G401.6 (cell line): ENCODE data around the gene UTP25.

ENCODE experiments used
- FAIRE-seq: peaks from 2 replicates; lab custom pipeline; 2012; peaks lifted over from hg19 to GRCh38; lab: Jason Lieb, UNC

UTP25 gene

GRCh38 chr1:209807509-209807908 is 20.3 kb upstream of the UTP25 start:
- no peak for FAIRE-seq

DNA sequence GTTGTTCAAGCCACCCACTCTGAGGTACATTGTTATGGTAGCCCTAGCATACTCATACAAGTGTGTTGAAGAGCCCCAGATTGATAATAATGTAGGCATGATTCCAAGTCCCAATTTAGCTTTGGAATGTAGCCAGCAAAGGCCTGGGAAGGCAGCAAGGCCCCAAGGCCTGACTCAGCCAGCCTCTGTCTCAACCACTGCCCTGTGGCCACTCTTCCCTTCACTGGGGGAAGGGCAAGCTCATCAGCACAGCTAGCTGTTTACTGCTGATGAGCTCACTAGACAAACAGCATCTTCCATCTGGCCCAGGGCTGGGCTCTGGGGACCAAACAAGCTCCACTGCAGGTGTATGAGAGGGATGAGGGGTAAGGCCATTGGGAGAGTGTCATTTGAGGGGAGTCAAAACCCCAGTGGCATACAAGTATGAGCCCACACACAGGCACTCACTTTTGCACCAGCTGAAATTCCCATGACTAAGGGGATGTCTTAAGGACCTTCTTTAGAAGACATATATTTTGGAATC is 19.7 kb upstream of the UTP25 start:
- FAIRE-seq = no peak

- FAIRE-seq = no peak
These were observed 18.2 kb upstream of the UTP25 start for GRCh38 chr1:209809611-209810010.

DNA sequence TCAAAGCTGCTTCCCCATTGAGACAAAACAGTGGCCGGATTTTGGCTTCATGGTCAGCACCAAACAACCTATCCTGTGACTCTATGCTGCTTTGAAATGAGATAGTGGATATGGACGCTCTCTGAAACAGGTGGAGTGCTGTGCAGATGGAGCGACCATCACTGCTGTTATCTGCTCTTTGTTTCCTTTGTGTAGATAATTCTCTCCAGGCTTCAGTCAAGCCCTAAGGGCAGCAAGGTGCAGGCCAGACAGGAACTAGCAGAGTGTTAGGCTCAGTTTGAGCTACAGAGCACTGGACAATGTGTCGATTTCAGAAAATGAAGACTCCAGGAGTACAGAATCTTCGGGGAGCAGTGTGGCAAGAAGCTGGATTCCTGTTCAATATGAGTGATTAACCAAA is 17.0 kb upstream of the UTP25 start:
- FAIRE-seq = no peak

DNA sequence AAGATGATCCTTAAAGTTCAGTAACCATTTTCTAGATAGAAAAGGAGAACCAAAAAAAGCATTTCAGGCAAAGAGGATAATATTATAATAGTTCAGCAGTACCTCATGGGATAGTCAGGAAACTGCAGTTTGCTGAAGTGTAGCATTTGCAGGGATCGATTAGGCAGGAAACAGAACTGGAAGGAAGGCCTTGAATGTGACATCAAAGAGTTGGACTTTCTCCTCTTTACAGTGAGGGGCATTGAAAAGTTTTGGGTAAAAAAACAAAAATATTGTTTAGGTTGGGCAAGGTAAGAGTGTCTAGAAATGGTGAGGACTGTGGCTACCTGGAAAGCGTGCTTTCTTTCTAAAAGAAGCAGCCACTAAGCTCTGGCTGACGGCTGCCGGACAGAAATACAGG is 13.9 kb upstream of the UTP25 start:
- no peak for FAIRE-seq

DNA sequence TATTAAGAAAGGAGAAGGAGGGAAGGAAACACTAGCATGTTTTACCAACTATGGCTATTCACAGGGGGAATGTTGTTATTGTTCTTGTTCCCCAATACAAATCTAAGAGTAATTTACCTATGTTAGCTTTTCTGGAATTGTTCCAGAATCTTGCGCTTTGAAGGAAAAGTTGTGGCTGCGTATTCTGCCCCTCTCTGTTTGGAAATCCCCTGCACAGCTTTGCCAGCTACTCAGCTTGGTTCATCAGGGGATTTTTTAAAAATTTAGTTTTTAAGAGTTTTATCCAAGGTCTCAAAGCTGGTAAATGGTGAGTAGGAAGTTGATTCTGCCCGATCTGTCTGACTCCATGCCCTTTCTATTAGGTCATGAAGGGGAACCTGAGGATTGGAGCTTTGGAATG is 12.3 kb upstream of the UTP25 start:
- no peak for FAIRE-seq

DNA sequence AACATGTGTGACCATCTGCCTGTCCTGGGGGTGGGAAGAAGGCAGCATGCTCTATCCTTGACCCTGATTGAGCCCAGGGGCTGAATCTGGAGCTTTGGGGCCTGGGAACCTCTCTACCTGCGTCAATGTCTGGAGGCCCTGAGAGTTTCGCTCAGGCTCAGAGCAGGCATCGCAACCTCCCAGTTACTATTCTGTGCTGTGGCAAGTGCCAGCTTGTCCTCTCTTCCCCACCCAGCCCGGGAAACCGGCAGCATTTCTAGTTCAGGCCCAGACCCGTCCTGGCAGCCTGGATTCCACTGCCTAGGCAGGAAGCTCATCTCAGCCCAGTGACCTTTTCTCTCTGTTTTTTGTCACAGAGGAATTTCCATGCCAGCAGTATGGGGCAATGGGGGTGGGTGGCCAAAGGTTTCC is 11.8 kb upstream of the UTP25 start:
- FAIRE-seq = no peak

- no peak for FAIRE-seq
These were observed 10.8 kb upstream of the UTP25 start for GRCh38 chr1:209816923-209817322.

DNA sequence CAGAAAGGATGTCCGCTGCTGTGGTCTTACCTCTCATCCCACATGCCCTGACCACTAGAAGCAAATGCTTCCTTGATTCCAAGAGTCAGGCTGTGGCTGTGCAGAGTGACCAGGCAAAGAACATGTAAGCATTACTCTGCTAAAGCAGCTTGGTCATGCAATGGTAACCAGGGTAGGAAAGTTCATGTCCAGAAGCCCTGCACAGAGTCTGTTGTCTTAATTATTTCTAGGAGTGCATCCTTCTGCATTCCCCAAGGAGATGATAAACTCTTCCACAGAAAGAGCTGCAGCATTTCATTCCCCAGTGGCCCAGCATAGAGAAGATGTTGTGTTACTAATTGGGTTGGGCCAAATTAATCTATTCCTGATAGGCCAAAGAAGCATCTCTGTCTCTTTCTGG is 10.1 kb upstream of the UTP25 start:
- no peak for FAIRE-seq

DNA sequence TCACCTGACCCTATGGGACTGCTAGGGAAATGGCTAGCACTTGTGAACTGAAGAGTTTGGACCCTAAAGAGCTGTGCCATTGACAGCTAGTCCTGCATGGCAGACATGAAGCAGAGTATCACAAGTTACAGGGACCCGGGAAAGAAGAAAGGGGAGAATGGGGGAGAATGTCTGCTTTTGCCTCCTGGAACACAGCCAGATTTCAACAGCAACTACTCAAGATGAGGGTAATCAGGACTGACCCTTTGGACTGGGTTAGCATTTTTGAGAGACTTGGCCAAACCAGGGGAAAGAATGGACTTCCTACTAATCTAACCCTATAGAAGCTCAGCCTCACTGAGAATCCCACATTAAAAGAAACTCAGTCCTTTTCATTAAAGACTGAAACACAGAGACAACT is 8.7 kb upstream of the UTP25 start:
- no peak for FAIRE-seq

GRCh38 chr1:209820986-209821385 is 6.8 kb upstream of the UTP25 start:
- no peak for FAIRE-seq

DNA sequence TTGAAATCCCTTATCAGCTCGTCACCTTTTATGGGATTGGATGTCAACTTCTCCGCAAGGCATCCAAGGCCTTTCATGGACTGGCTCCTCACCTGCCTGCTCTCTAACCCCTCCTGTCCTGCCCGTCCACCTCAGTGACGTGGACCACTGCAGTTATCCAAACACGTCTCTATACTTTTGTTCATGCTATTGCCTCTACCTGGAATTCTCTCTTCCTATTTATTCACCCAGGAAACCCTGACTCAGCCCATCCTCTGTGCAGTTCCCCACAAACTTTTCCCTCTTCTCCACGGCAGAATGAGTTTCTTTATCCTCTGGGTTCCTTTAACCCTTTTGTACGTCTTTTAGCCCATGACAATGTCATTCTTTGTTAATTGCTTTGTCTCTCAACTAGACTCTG is 5.1 kb upstream of the UTP25 start:
- FAIRE-seq = no peak

GRCh38 chr1:209823143-209824041 is 4.4 kb upstream of the UTP25 start:
- FAIRE-seq = peak; percentile 93

- FAIRE-seq = no peak
These were observed 2.0 kb upstream of the UTP25 start for GRCh38 chr1:209825591-209826434.

- FAIRE-seq = no peak
These were observed 1.9 kb downstream of the UTP25 start for GRCh38 chr1:209829716-209830115.

DNA sequence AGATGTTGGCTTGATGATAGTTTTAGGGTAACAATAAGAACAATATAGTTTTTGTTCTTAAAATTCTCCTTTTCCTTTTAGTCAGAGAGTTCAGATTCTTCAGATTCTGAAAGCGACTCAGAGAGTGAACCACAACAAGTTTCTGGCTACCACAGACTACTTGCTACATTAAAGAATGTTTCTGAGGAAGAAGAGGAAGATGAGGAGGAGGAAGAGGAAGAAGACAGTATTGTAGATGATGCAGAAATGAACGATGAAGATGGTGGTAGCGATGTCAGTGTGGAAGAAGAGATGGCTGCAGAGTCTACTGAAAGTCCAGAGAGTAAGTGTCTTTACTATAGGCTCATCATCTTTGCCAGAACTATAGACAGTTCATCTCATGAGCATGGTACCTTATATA is 3.0 kb downstream of the UTP25 start:
- no peak for FAIRE-seq

- FAIRE-seq = no peak
These were observed 3.8 kb downstream of the UTP25 start for GRCh38 chr1:209831615-209832014.

DNA sequence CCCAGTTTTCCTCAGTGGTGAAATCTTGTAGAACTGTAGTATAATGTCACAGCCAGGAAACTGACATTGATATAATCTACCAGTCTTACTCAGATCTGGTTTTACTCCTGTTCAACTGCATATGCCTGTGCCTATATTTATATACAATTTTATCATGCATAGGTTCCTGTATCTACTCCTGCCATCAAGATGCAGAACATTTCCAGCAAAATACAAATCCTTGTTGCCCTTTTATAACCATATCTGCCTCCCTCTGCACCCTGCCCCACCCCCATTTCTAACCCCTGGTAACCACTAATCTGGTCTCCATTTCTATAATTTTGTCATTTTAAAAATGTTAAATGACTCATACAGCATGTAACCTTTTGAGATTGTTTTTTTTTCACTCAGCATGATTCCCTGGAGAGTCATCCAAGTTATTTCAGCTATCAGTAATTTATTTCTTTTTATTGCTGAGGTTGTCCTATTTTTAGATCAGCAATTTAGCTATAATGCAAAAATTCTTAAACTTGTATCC is 8.1 kb downstream of the UTP25 start:
- FAIRE-seq = no peak

- no peak for FAIRE-seq
These were observed 9.9 kb downstream of the UTP25 start for GRCh38 chr1:209837671-209838070.

DNA sequence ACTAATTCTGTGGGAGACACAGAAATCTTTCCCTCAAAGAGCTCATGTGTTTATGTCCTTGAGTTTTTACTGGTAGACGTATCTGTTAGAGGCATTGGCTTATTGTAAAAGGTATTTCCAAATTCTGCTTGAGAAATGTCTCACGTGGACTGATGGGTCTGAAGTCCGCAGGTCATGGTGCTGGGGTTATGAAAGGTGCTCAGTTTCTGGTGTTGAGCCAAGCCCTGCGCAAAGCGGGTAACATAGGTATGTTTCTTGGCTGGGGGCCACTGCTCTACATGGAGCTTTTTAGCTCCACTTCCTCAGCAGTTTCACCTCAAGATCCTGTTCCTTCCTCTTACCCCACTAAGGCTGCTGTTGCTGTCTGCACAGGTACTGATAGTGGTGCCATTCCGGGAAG is 10.8 kb downstream of the UTP25 start:
- FAIRE-seq = no peak

GRCh38 chr1:209839875-209840546 is 12.2 kb downstream of the UTP25 start:
- peak; percentile 82 for FAIRE-seq

DNA sequence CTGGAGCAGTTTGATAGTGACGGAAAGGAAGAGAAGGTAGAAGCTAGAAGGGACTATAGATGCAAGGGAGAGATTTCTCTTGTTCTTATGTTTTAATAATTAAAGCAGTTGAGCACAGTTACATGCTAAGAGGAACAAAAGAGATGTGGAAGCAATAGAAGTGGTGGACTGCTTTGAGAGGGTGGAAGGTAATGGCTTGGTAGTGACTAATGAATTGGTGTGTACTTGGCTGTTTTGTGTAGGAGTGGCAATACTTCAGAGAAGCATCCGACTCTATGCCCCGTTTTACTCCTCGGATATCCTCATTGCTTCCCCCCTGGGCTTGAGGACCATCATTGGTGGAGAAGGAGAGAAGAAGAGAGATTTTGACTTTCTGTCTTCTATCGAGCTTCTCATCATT is 12.8 kb downstream of the UTP25 start:
- no peak for FAIRE-seq
